ENCODE measurements around the gene MIB1.

Gene MIB1

DNA sequence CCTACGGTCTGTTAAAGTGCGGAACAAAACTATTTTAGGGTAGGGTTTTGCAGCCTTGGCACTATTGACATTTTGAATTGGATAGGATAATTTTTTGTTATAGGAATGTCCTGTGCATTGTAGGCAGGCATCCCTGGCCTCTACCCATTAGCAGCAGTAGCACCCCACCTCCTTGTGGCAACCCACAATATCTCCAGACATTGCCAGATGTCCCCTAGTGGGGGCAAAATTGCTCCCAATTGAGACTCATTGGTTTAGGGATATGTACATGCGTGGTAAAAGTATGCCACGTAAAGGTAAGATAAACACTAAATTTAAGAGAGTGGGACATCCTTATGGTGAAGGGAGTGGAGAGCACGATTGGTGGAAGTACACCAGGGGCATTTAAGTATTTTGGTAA is 4.6 kb downstream of the MIB1 start:
- H3K27ac ChIP-seq: no peak overlapping the region
- TF ChIP-seq ZFX (IDR thresholded peaks at IDR 0.05): no peak
- TF ChIP-seq, protein P1, sequence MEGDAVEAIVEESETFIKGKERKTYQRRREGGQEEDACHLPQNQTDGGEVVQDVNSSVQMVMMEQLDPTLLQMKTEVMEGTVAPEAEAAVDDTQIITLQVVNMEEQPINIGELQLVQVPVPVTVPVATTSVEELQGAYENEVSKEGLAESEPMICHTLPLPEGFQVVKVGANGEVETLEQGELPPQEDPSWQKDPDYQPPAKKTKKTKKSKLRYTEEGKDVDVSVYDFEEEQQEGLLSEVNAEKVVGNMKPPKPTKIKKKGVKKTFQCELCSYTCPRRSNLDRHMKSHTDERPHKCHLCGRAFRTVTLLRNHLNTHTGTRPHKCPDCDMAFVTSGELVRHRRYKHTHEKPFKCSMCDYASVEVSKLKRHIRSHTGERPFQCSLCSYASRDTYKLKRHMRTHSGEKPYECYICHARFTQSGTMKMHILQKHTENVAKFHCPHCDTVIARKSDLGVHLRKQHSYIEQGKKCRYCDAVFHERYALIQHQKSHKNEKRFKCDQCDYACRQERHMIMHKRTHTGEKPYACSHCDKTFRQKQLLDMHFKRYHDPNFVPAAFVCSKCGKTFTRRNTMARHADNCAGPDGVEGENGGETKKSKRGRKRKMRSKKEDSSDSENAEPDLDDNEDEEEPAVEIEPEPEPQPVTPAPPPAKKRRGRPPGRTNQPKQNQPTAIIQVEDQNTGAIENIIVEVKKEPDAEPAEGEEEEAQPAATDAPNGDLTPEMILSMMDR (conservative IDR thresholded peaks at IDR 0.05): no peak

GRCh38 chr18:21747268-21747667 is 6.7 kb downstream of the MIB1 start:
- H3K27ac ChIP-seq: no peak overlapping the region

DNA sequence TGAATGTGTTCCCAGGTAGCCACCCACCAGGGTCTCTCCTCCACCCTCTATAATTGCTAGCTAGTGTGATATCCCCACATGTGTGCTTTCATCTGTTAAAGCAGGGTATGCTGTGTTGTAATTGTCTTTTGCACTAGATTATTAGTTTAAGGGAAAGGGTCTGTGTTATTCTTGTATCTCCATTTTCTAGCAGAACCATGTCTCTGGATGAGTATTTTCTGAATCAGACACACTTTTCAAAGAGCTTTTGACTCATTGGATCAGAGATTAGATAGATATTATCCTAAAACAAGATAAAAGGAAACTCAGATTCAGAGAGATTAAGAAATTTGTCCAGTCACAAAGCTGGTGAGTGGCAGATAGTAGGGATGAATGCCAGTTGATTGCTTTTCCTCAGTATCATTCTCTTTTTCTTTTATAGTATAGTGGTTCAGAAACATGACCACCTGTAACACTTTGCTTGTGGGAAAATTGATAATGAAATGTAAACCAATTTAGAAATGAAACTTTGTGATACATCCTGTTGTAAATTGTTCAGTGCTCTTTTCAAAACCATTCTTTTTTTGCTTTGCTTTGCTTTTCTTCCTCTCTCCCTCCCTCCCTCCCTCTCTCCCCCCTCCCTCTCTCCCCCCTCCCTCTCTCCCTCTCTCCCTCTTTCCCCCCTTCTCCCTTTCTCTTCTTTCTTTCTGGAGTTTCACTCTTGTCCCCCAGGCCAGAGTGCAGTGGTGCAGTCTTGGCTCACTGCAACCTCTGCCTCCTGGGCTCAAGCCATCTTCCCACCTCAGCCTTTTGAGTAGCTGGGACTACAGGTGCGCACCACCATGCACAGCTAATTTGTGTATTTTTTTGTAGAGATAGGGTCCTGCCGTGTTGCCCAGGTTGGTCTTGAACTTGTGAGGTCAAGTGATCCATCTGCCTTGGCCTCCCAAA is 7.4 kb downstream of the MIB1 start:
- no peak overlapping the region for H3K27ac ChIP-seq
- no peak for TF ChIP-seq ZFX (IDR thresholded peaks at IDR 0.05)
- TF ChIP-seq, protein P1 (conservative IDR thresholded peaks at IDR 0.05): no peak

More at GRCh38 chr18:21747268-21747667, 6.7 kb downstream of the MIB1 start:
- TF ChIP-seq, protein P1 (conservative IDR thresholded peaks at IDR 0.05): no peak
- no peak for TF ChIP-seq ZFX (IDR thresholded peaks at IDR 0.05)

DNA sequence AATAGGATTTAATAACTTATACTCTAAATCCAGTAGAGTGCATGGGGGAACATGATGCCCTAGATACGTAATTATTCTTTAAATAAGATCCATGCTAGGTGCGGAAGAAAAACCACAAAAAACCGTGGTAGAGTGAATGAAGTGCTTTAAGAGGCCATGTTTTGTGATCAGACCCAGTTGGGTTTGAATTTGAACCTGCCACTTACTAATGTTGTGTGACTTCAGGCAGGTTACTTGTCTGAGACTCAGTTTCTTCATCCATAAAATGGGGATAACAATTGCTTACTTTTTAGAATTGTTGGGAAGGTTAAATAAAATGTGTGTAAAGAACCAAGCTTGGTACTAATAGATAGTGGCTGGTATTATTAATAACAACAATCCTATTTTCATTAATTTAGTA is 17.2 kb downstream of the MIB1 start:
- no peak for TF ChIP-seq ZFX (IDR thresholded peaks at IDR 0.05)
- TF ChIP-seq, protein P1 (conservative IDR thresholded peaks at IDR 0.05): no peak
- no peak overlapping the region for H3K27ac ChIP-seq

GRCh38 chr18:21759836-21760235 is 19.2 kb downstream of the MIB1 start:
- no peak overlapping the region for H3K27ac ChIP-seq
- TF ChIP-seq, protein P1 (conservative IDR thresholded peaks at IDR 0.05): no peak
- TF ChIP-seq ZFX (IDR thresholded peaks at IDR 0.05): no peak

DNA sequence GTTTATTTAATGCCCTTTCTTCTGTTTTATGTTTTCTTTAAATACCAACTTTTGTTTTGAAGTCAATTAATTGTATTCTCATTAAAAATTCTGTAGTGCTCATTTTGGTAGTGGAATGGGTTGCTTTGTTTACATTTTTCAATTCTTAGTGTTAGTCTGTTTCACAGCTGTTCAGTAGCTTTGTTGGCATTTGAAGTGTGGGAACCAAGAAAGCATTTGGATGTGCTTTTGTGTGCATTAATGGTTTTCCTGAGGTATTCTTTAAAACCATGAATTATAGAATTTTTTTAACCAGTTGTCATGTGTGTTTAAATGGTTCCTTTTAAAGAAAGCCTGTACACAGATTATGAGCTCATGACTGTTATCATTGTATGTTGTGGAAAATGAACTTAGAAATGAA is 19.7 kb downstream of the MIB1 start:
- TF ChIP-seq, protein P1 (conservative IDR thresholded peaks at IDR 0.05): no peak
- TF ChIP-seq ZFX (IDR thresholded peaks at IDR 0.05): no peak
- no peak overlapping the region for H3K27ac ChIP-seq

DNA sequence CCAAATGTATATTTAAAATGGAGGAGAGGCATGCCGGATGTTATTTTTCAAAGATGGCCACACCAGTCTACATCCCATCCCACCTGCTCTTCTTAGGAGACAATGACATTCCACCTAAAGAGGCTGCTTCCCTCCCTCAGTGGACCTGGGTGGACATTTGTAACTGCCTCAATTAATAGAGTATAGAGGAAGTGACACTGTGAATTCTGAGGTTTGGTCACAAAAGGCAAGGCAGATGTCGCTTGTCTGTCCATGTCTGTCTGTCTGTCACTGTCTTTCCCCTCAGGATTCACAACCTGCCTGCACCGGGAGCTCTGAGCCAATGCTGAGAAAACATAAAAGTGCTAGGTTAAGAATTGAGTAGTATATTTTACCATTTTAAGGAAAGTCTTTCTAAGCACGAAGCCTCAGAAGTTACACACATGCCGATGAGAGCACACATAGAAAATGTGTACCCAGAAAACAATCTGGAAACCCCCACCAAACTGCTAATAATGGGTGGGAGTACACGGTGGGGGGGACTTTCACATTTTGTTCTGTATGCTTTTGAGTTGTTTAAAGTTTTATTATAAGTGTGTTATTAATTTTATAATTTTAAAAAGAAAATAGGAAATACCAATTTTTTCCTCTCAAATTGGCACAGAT is 21.0 kb downstream of the MIB1 start:
- TF ChIP-seq ZFX (IDR thresholded peaks at IDR 0.05): no peak
- TF ChIP-seq, protein P1 (conservative IDR thresholded peaks at IDR 0.05): no peak
- no peak overlapping the region for H3K27ac ChIP-seq
